Measurements from ENCODE around the gene FAM241A.

The FAM241A gene

DNA sequence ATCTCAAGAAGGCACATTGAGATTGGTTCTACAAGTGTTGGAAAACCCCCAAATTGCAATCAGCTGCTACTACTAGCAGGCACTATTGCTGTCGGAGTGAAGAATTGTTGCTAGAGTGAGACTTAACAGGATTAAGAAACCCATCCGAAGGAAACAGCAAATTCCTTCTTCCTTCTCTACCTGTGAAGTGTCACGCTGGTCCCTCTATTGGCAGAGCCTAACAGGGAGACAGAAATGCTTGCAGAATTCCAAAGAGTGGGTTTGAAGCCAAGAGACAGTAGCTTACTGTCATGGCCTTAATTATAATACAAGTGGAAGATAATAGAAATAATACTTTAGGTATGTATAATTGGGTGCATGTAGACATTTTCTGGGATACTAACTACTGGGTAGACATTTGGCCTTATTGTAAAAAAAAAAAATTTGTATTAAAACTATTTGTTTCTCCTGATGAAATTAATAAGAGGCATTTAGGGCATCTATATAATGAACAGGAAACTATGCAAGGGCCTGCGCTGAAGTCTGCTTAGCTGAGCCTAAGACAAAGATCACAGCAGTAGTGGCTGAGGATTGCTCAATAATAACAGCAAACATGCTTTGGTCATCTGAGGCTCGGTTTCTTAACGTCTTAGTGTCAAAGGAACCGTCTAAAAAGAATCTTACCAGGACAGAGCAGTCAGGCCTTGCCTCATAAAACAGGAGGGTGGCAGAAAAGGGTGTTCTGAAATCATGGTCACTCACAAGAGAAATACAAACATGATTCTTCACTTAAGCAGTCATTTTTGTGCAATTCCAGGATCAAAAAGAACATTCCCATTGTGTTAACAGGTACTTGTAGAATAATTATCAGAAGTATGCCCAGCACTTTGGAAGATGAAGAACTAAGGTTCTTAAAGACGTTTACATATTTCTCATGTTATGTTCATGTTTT is 40.8 kb downstream of the FAM241A start:
- Histone ChIP-seq H3F3A (ENCODE audit: insufficient read depth) (no peaks in the 10 kb centered on the region), H3K4me3 (ENCODE audit: insufficient read depth, low read length, poor library complexity, severe bottlenecking) (no peak overlapping the region), H4K20me1 (ENCODE audit: low read depth, low read length) (no peaks in the 10 kb centered on the region), H3K4me2 (ENCODE audit: low read depth, low read length, poor library complexity, severe bottlenecking) (no peak overlapping the region), H3K9me2 (replicated peaks; ENCODE audit: insufficient read depth, low read length) (no peaks in the 10 kb centered on the region), H3K36me3 (ENCODE audit: low read length) (no peaks in the 10 kb centered on the region), H3K27me3 (ENCODE audit: low read length) (no peaks in the 10 kb centered on the region), H3K9ac (ENCODE audit: low read length) (no peak overlapping the region), H3K79me2 (ENCODE audit: insufficient read depth, low read length) (no peaks in the 10 kb centered on the region), H3K27ac (ENCODE audit: low read depth, low read length) (no peak overlapping the region), H3K9me3 (ENCODE audit: insufficient read depth, low read length) (no peaks in the 10 kb centered on the region), H2AFZ (ENCODE audit: low read depth, low read length, severe bottlenecking) (no peak overlapping the region)
- TF ChIP-seq, protein P1, sequence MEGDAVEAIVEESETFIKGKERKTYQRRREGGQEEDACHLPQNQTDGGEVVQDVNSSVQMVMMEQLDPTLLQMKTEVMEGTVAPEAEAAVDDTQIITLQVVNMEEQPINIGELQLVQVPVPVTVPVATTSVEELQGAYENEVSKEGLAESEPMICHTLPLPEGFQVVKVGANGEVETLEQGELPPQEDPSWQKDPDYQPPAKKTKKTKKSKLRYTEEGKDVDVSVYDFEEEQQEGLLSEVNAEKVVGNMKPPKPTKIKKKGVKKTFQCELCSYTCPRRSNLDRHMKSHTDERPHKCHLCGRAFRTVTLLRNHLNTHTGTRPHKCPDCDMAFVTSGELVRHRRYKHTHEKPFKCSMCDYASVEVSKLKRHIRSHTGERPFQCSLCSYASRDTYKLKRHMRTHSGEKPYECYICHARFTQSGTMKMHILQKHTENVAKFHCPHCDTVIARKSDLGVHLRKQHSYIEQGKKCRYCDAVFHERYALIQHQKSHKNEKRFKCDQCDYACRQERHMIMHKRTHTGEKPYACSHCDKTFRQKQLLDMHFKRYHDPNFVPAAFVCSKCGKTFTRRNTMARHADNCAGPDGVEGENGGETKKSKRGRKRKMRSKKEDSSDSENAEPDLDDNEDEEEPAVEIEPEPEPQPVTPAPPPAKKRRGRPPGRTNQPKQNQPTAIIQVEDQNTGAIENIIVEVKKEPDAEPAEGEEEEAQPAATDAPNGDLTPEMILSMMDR (IDR thresholded peaks at IDR 0.05; ENCODE audit: insufficient read depth, low read length, poor library complexity, severe bottlenecking) = no peak
- no peak for TF ChIP-seq EZH2phosphoT487 (conservative IDR thresholded peaks at IDR 0.05; ENCODE audit: low read length)

DNA sequence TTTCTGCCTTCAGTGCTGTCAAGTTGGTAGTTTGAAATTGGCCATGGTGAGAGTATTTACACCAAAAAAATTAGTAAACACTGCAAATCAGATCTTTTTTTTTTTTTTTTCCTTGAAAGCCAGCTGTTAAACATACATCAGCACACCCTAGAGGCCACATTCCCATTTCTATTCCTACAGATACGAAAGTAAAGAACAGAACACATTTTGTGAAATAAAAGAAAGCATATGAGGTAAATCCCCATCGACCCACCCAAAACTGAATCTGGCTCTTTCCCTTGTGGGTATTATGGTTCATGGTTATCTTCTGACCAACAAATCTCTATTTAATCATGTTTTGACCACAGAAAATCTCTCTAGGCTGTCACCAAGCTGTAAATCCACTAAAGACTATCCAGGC is 44.5 kb downstream of the FAM241A start:
- Histone ChIP-seq H3K27me3 (ENCODE audit: low read length) (no peaks in the 10 kb centered on the region), H3K27ac (ENCODE audit: low read depth, low read length) (no peak overlapping the region), H3K4me3 (ENCODE audit: insufficient read depth, low read length, poor library complexity, severe bottlenecking) (no peak overlapping the region), H3K36me3 (ENCODE audit: low read length) (no peaks in the 10 kb centered on the region), H3F3A (ENCODE audit: insufficient read depth) (no peaks in the 10 kb centered on the region), H3K9me3 (ENCODE audit: insufficient read depth, low read length) (no peaks in the 10 kb centered on the region), H4K20me1 (ENCODE audit: low read depth, low read length) (no peaks in the 10 kb centered on the region), H3K4me2 (ENCODE audit: low read depth, low read length, poor library complexity, severe bottlenecking) (no peak overlapping the region), H3K79me2 (ENCODE audit: insufficient read depth, low read length) (no peaks in the 10 kb centered on the region), H2AFZ (ENCODE audit: low read depth, low read length, severe bottlenecking) (no peak overlapping the region), H3K9me2 (replicated peaks; ENCODE audit: insufficient read depth, low read length) (no peaks in the 10 kb centered on the region), H3K9ac (ENCODE audit: low read length) (no peak overlapping the region)
- TF ChIP-seq, protein P1 (IDR thresholded peaks at IDR 0.05; ENCODE audit: insufficient read depth, low read length, poor library complexity, severe bottlenecking) = no peak
- TF ChIP-seq EZH2phosphoT487 (conservative IDR thresholded peaks at IDR 0.05; ENCODE audit: low read length) = no peak

GRCh38 chr4:112190684-112191083 is 45.4 kb downstream of the FAM241A start:
- Histone ChIP-seq H3K9ac (ENCODE audit: low read length) (no peak overlapping the region), H3K79me2 (ENCODE audit: insufficient read depth, low read length) (no peaks in the 10 kb centered on the region), H3K27me3 (ENCODE audit: low read length) (no peaks in the 10 kb centered on the region), H3F3A (ENCODE audit: insufficient read depth) (no peaks in the 10 kb centered on the region), H3K4me3 (ENCODE audit: insufficient read depth, low read length, poor library complexity, severe bottlenecking) (no peak overlapping the region), H3K36me3 (ENCODE audit: low read length) (no peaks in the 10 kb centered on the region), H3K27ac (ENCODE audit: low read depth, low read length) (no peak overlapping the region), H3K9me2 (replicated peaks; ENCODE audit: insufficient read depth, low read length) (no peaks in the 10 kb centered on the region), H2AFZ (ENCODE audit: low read depth, low read length, severe bottlenecking) (no peak overlapping the region), H3K4me2 (ENCODE audit: low read depth, low read length, poor library complexity, severe bottlenecking) (no peak overlapping the region), H4K20me1 (ENCODE audit: low read depth, low read length) (no peaks in the 10 kb centered on the region), H3K9me3 (ENCODE audit: insufficient read depth, low read length) (no peaks in the 10 kb centered on the region)
- TF ChIP-seq, protein P1 (IDR thresholded peaks at IDR 0.05; ENCODE audit: insufficient read depth, low read length, poor library complexity, severe bottlenecking) = no peak
- no peak for TF ChIP-seq EZH2phosphoT487 (conservative IDR thresholded peaks at IDR 0.05; ENCODE audit: low read length)
